Caki2 (cell line): ENCODE measurements around the gene ELAVL2. TPM values are rescaled to one million over a fixed set of nuclear protein-coding genes. Genes with fewer than 3 reads are reported as not detected.
A peak's percentile ranks its signal among the peaks of the same experiment; 100 is the strongest.

Experiments
- DNase-seq: peaks from one replicate; pipeline ENCODE4 v3.0.0-alpha.2; 2015; ENCODE audit warnings: low read depth
- in situ Hi-C: cut with HindIII; loops from 2 replicates; pipeline ENCODE4 v1.10.0; 2016; ENCODE audit warnings: low sequenced_read_pairs, low pct_unique_long_range_greater_than_20kb, mixed read lengths
- total RNA-seq: library from RNA; depleted of rRNA; stranded (reverse); fragments of >200 nt; shearing (Covaris generic); gene quantifications from 2 replicates; pipeline ENCODE4 v1.2.3, GENCODE V29; 2014; ENCODE audit warnings: low replicate concordance; rRNA removed

Gene ELAVL2
- total RNA-seq: 0.35 and 0.74 TPM in 2 replicates

DNA sequence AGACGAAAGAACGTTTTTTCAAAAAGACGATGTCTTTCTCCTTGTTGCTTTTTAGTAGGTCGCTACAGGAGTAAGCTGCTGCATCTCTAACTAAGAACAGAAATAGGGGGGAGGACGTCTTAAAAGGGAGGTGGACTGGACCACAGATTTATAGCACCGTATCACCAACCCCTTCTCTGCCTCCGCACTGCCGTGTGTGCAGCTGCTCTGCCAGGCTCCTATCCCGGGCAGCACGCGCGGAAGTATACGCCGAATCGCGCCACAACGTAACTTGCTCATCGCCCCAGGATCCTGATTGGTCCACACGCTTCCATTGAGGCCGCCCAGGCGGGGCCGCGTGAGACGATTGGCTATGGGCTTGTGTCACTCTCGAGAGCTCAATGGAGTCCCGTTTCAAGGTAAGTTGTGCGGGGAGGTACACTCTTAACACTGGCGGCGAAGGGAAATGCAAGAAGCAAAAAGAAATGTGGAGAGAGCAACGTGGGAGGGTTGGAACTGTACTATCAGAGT is at the start of gene ELAVL2:
Gene ELAVL2, minus strand, starts transcription at position 121 of the 510 bp plus-strand sequence. CDS start 64,006 bp downstream, outside the sequence.
- DNase-seq: no peak

DNA sequence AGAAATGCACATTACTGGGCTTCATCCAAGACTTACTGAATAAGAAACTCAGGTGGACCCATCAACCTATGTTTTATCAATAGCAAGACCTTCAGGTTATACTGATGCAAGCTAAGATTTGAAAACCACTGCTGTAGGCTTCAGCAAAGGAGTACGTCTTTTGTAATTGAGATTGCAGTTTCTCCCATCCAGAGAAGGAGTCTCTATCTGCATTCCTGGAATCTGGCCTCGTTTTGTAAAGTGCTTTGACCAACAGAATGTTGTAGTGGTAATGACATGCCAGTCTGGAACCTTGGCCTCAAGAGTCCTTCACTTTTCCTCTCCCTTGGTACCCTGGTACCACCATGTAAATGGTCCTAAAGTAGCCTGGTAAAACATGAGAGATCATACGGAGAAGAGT is 32.2 kb upstream of the ELAVL2 start:
- no peak for DNase-seq
- in situ Hi-C loops: no loop called here

More for the DNA sequence above, at the start of gene ELAVL2:
- in situ Hi-C loops: no loop called here

DNA sequence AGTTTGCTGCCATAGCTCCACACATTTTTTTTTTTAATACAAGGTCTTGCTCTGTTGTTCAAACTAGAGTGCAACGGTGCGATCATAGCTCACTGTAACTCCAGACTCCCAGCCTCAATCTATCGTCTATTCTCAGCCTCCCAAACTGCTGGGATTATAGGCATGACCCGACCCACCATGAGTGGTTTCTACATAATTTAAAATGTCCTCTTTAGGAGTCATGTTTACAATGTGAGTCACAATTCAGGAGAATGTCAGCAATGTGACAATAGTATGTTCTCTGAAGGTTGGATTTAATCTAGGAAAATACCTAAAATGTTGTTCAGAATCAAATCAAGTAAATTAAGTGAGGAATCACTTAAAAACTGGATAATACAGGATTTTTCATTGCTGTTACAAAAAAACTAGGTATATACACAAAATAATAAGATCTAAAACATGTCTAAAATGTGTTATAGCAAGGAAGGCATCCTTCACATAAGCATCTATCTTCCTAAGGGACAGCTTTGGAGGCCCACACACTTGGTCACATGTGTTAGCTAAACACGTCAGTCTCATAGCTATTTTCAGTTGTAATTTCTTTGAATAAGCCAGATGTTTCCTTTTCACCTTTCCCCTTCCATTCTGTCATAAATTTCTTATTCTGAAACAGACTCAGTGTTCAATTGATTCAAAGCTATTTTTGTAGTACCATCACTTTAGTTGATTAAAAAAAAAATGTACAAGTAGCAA is 30.0 kb upstream of the ELAVL2 start:
- DNase-seq: no peak
- in situ Hi-C loops: no loop called here

DNA sequence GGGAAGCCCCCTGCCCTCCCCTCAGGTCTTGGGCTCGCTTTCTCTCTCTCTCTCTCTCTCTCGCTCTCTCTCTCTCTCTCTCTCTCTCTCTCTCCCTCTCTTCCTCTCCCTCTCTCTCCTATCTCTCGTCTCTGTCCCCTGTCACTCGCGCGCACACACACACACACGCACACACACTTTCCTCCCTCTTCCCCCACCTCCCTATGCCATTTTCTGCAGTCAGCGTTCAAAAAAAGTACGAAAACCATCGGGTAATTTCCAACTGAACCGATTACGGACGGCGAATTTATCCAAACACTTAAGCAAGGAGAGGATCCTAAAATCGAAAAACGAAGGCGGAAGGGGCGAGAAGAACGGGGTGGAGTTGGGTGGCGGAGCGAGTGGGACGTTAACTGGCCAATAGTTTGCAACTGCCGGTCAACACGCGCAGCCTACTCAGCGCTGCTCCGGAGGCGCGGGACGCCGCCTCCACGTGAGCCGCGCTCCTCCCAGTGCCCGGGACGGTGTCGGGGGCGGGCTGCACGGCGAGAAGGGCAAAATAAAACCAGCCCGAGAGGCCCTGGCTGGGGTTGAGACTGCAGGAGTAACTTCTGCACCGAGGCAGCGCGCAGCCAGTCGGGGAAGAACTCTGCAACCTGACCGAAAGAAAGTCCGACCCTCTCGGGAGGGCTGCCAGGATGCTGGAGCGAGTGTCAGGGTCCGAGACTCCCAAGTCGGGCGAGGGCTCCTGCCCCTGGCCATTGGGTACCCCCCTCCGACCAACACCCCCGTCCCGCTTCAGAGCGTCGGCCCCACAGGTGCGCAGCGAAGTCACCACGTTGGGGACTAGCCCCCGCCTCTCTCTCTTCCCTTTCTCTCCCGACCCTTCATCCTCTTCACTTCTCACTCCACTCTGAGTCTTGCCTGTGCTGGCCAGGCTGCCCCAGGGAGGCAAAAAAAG is 24.9 kb upstream of the ELAVL2 start:
- in situ Hi-C loops: no loop called here
- no peak for DNase-seq

DNA sequence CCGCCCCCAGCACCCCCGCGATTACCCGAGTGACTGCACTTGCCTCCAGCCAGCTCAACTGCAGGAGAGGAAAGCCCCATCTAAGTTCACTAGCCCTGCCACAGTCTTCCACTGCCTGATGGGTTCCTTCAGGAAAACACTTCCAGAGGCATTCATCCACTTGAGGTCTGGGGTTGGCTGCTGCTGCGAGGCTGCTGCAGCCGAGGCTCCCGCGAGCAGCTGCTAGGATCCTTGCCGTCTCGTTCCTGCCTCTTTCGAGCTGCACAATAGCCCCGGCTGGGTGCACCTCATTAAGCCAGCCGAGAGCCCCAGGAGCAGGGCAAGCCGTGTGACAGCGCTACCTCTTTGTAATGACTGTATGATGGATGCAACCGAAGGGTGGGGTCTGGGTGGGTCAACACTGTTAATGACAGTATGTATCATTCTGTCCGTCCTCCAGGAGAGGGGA is 24.2 kb upstream of the ELAVL2 start:
- DNase-seq: peak; percentile 10
- in situ Hi-C loops: no loop called here

DNA sequence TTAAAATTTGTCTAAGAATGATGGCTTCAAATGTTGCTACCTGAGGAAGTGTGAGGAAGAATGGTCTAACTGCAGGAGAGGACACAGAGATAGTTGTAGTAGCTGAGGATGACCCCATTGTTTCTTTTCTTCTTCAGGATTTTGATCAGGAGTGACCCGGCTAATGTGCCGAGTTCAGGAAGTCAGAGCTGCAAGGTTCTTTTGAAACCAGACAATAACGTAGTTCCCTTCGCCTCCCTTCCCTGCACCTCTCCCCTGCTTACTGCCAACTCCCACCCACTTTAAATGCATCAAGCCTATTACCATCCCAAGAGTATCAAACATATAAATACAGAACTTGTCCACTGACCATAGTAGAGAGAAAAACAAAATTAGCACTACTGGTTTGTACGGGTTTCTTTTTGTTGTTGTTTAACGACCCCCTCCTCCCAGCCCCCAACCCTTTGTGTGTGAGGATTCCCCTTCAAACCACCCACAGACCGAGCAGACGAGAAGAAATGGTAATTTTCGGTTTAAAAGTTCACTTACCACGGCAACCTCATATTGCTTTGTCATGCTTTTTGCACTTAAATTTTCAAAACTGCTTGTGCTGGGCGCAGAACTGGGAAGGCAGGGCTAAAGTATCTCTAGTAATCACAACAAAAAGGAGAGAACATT is 23.5 kb upstream of the ELAVL2 start:
- in situ Hi-C loops: no loop called here
- DNase-seq: peak; percentile 14

DNA sequence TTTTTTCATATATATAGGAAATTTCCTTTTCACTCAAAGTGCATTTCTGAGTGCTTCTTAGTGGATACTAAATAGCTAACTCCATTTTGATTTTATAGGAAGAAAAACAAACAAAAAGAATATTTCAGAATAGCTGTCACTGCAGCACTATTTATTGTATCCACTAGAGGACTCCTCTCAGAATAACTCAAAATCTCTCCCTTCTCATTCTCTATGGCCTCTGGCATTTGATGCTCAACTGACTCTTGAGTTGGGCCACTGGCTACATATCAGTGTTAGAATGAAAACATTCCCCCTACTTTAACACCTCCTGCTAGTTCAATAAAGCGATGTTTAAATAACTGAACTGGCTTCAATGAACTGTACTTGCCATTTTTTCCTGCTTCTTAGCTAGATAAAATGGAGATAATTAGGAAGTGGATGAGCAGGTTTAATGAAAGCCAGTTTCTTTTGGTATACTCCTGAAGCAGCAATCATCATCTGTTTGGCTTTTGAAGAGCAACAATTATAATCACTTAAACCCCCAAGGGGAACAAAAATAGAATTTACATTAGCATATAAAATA is 16.6 kb upstream of the ELAVL2 start:
- in situ Hi-C loops: no loop called here
- DNase-seq: no peak

DNA sequence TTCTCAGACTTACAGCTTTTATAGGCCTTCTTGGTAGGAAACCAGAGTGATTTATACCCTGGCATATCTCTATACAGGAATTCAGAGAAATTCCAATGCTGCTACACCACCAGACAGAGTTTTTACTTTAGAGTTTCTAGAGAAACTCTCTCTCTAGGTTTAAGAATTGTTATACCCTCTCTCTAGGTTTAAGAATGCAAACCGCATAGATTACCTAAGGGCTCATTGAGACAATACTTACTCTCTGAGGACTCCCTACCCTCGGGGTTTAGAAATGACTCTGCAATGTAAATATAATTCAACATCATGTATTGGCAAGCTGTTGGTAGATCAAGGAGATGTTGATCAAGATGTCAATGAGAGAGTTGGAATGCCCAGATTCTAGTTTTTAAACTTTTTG is 15.3 kb upstream of the ELAVL2 start:
- no peak for DNase-seq
- in situ Hi-C loops: no loop called here

DNA sequence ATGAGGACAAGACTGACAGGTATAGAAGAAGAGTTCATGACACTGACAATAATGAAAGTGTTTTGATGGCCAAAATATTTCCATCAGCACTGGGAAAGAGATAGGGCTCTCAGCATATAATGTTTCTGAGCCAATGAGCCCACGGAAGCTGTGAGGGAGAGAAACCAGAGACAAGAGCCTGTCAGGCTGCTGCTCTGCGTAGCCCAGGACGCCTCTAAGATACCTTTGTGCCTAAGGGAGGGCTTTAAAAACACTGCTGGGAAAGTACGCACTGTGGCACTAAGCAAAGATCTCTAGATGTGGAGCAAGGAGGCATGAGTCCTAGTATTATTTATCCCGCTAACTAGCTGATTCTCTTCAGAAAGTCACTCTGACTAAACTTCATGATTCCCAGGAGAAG is 11.0 kb upstream of the ELAVL2 start:
- no peak for DNase-seq
- in situ Hi-C loops: no loop called here

DNA sequence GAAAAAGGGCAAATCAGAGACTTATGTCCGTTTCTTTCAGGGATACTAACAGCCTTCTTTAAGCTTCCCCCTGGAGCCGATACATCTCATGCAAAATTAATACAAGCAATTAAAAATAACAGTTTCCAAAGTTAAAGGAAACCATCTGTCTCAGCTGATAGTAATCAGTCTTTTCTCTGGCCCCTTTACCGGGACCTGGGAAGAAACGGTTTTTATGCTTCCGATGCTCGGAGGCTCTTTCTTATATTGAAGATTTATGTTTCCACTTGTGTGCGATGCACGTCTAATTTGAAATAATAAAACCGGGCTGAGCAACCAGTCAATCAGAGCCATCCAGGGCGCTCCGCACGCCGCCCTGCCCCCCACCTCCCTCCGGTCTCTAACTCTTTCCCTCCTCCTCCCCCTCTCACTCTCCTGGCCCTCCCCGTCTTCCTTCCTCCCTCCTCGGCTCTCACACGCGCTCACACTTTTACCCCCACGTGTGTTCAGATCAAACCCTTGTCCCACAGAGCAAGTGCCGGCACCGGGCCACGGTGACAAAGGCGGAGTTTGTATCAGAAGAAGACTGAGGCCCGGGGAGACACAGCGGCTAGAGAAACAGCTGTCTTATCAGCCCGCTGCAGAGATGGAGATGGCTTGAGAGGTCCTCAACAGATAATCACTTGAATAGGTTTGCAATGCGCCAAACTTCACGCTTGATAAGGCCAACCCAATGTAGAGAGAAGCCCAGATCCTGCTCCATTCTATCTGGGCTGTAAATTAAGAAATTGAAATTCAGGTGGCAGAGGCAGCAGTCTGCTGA is 5.1 kb upstream of the ELAVL2 start:
- DNase-seq: no peak
- in situ Hi-C loops: no loop called here

DNA sequence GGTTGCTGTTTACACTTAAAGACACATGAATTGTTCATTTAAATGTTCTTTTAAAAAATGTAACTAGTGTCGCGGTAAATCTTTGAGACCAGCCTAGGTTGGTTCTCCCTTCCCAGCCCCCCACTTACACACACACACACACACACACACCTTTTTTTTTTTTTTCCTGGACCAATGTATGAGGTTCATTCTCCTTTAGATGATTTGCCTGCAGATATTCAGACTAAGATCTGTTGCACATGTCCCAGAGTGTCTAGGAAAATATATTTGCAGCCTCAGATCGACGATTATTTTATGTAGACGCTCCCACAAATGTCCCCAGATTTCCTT is 4.4 kb upstream of the ELAVL2 start:
- no peak for DNase-seq
- in situ Hi-C loops: no loop called here

DNA sequence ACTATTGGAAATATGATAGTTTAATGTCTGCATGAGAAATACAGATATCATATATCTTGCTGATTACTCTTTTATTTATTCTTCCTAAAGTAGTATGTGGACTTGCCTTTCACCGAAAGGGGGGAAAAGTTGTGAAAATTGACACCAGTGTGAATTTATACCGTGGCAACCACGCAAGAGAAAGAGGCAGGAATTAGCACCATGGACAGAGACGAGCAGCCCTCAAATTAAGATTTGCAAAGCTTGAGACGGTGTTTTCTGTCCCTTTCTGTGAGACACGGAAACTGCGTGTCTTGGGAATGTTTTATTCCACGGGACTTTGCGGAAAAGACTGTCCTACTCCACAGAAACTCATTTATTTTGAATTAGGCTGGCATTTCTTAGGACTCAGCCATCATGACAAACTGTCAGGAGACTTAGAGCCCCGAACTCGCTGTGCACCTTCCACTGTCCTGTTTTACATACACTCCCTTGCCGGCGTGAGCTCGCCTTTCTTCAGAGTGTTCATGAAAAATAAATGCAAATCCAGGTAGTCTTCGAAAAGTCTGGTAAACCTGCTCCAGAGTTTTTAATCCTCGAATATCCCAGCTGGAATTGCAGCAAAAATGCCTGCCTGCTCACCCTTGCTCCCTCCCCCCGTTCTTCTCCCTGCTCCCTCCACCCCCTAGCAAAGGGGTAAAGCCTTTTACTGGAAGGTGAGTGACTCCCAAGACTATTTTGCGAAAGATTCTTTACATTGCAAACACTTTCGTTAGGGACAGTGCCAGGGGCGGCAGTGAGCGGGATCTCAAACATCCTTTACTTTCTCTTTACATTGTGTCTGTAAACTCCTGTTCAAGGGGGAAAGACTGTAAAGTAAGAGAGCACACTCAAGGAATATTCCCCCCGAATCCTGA is 3.8 kb upstream of the ELAVL2 start:
- in situ Hi-C loops: no loop called here
- DNase-seq: no peak

DNA sequence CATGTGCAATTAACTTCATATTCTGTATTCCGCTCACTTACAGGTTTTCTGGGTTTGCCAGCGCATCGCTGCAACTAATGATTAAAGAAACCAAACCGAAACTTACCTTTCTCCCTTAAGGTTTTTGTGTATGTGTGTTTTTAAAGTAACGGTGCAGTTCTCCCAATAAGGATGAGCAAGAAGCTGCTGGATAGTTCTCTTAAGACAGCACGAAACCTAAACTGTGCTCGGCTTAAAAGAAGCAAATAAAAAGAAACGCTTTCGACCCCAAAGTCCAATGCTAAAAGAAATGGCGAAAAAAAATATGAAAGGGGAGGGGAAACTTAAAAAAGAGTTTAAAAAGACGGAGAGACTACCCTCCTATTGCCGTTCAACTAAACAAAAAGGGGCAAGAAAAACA is 340 bp downstream of the ELAVL2 start:
- in situ Hi-C loops: no loop called here
- no peak for DNase-seq

DNA sequence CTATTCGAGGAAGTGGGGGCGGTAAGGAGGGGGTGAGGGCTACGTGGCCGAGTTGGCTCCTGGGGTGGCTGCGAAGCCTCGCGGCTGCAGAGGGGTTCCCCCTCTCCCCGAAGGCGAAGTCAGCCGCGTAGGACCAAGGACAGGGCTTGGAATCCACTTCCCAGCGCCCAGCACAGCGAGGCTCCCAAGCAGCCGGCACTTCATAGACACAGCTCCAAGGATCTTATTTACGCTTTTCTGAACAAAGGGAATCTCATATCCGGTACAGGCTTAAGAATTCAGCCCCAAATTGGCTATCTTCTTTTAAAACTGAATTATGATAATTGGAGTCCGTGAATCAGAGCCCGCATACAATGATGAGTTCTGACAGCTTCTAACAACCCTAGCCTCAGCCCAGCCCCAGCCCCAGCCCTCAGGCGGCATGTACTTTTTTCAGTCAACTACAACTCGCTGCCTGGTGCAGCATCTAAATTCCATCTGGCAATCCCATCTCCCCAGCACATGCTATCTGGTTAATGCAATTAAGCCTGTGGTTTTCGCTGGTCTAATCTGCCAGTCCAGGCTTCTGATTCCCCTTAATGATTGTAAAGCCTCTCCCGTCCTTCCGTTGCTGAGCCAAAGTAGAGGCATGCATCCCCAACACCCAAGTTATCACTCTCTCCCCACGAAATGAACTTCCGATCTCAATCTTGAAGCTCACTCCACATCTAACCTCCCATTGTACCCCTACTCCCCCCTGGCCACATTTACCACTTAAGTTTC is 1.0 kb downstream of the ELAVL2 start:
- in situ Hi-C loops: no loop called here
- DNase-seq: no peak

DNA sequence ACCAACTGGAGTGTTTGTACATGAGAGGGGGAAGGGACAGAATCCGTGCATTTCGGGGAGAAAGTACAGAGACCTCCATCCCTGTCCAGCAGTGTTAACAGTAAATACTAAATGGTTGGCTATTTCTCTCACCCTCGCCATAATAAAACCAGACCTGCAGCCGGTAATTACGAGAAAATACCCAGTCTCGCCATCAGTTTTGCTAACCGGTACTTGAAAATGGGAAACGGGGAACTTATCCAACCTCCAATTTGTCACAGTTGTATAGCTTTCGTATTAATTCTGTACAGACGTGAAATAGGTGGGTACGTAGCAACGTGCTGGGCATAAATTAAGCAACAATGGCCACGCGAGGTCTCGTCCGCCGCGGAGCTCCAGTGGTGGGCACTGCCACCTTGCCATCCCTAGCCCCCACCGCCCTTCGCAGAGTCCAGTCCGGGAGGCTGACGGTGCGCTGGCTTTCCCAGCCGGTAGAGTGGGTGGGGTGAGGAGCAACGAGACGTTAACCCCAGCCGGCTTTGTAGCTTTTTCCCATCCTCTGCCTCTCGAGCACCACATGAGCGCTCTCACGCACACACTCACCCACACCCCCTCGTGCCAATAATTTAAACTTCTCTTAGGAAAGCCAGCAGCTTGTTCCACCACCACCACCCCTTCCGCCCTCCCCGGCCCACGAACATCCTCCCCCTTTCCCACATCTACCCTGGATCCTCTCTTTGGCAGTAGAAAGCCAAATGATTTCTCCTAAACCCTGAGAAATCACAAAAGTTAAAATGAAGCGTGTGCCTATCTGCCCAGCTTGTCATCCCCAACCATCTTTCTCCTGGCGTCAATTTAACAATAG is 1.8 kb downstream of the ELAVL2 start:
- no peak for DNase-seq
- in situ Hi-C loops: no loop called here
